GM23338 (cell line): ENCODE measurements around the gene NEIL3. TPM values are rescaled to one million over a fixed set of nuclear protein-coding genes. Genes with fewer than 3 reads are reported as not detected.

Experiments used
- ATAC-seq: fragments of 200-7000 bp; cut with Tn5 transposase; 3 replicates; pipeline ENCODE4 v1.9.1; 2020
- DNase-seq: peaks from one replicate; pipeline ENCODE4 v3.0.0-alpha.2; 2015; ENCODE audit warnings: low spot score
- H2AFZ ChIP-seq: fragments of 200-600 bp; sonication (generic); 2 replicates; pipeline ENCODE4 v1.8.0; 2016; ENCODE audit warnings: antibody characterized with exemption, mild to moderate bottlenecking, moderate library complexity
- H3F3A ChIP-seq: fragments of 200-600 bp; sonication (generic); replicated peaks from 2 replicates; pipeline ENCODE4 v1.8.0; 2017; ENCODE audit warnings: antibody characterized with exemption, mixed run types, low read depth
- H3K27ac ChIP-seq: fragments of 200-600 bp; sonication (generic); 2 replicates; pipeline ENCODE4 v1.6.1; 2016; ENCODE audit warnings: low read depth
- H3K27me3 ChIP-seq: fragments of 200-600 bp; sonication (generic); 2 replicates; pipeline ENCODE4 v1.8.0; 2016; ENCODE audit warnings: mild to moderate bottlenecking, mixed run types, moderate library complexity; ENCODE audit not compliant: insufficient read depth
- H3K36me3 ChIP-seq: fragments of 200-600 bp; sonication (generic); 2 replicates; pipeline ENCODE4 v1.8.0; 2016; ENCODE audit warnings: mild to moderate bottlenecking; ENCODE audit not compliant: insufficient read depth
- H3K4me1 ChIP-seq: fragments of 200-600 bp; sonication (generic); 2 replicates; pipeline ENCODE4 v1.8.0; 2016; ENCODE audit warnings: mild to moderate bottlenecking, moderate library complexity; ENCODE audit not compliant: insufficient read depth
- H3K4me2 ChIP-seq: fragments of 200-600 bp; sonication (generic); 2 replicates; pipeline ENCODE4 v1.7.1; 2017; ENCODE audit warnings: mixed run types
- H3K4me3 ChIP-seq: fragments of 200-600 bp; sonication (generic); 2 replicates; pipeline ENCODE4 v1.6.1; 2016; ENCODE audit warnings: mixed run types
- H3K79me2 ChIP-seq: fragments of 200-600 bp; sonication (generic); replicated peaks from 2 replicates; pipeline ENCODE4 v1.8.0; 2017; ENCODE audit warnings: mild to moderate bottlenecking; ENCODE audit not compliant: insufficient read depth
- H3K9me2 ChIP-seq: fragments of 200-600 bp; sonication (generic); 2 replicates; pipeline ENCODE4 v1.8.0; 2017; ENCODE audit not compliant: insufficient read depth
- H4K20me1 ChIP-seq: fragments of 200-600 bp; sonication (generic); replicated peaks from 2 replicates; pipeline ENCODE4 v1.8.0; 2017; ENCODE audit warnings: mild to moderate bottlenecking; ENCODE audit not compliant: insufficient read depth
- H3K27ac Mint-ChIP-seq: 2 replicates; pipeline ENCODE4 v1.8.0; 2020; ENCODE audit warnings: inconsistent platforms, mild to moderate bottlenecking, moderate library complexity, mixed read lengths
- H3K27me3 Mint-ChIP-seq: 3 replicates; pipeline ENCODE4 v1.8.0; 2022; ENCODE audit warnings: low read depth, mild to moderate bottlenecking, moderate library complexity, mixed read lengths, inconsistent platforms; ENCODE audit not compliant: insufficient read depth, poor library complexity
- H3K36me3 Mint-ChIP-seq: 3 replicates; pipeline ENCODE4 v1.8.0; 2021; ENCODE audit warnings: low read depth, mild to moderate bottlenecking, inconsistent platforms, moderate library complexity, mixed read lengths
- H3K4me1 Mint-ChIP-seq: 3 replicates; pipeline ENCODE4 v1.8.0; 2020; ENCODE audit warnings: mild to moderate bottlenecking, inconsistent platforms, mixed read lengths
- H3K4me3 Mint-ChIP-seq: 3 replicates; pipeline ENCODE4 v1.8.0; 2021; ENCODE audit warnings: moderate library complexity, mild to moderate bottlenecking, inconsistent platforms, mixed read lengths
- H3K9me3 Mint-ChIP-seq: 3 replicates; pipeline ENCODE4 v1.8.0; 2020; ENCODE audit warnings: moderate library complexity, mild to moderate bottlenecking, inconsistent platforms, mixed read lengths
- CREB1 ChIP-seq: fragments of 250-450 bp; sonication (Bioruptor Pico); IDR thresholded peaks from 2 replicates; pipeline ENCODE4 v1.5.0; 2020; ENCODE audit warnings: low read depth, mild to moderate bottlenecking, moderate library complexity
- CTCF ChIP-seq, 2 experiments: fragments of 200-600 bp in 1 of 2; sonication (generic) in 1 of 2; conservative IDR thresholded peaks; 2 replicates each; pipeline versions ENCODE4 v1.5.1 to v1.6.1; 2016 to 2017; ENCODE audit warnings: antibody characterized with exemption in 2 of 2, low read depth in 2 of 2, mild to moderate bottlenecking in 2 of 2, moderate library complexity in 1 of 2
- EZH2phosphoT487 ChIP-seq: fragments of 200-600 bp; sonication (generic); IDR thresholded peaks from one replicate; pipeline ENCODE4 v1.8.1; 2018; ENCODE audit warnings: antibody characterized with exemption; ENCODE audit not compliant: unreplicated experiment
- JUNB ChIP-seq: IDR thresholded peaks from one replicate; pipeline ENCODE4 v1.6.1; 2016; ENCODE audit warnings: antibody characterized with exemption; ENCODE audit not compliant: unreplicated experiment
- NANOG ChIP-seq: IDR thresholded peaks from 2 replicates; pipeline ENCODE4 v1.6.1; 2016; ENCODE audit warnings: antibody characterized with exemption, borderline replicate concordance
- POLR2AphosphoS5 ChIP-seq: IDR thresholded peaks from 2 replicates; pipeline ENCODE4 v1.6.1; 2016; ENCODE audit warnings: antibody characterized with exemption, low read depth
- REST ChIP-seq: IDR thresholded peaks from one replicate; pipeline ENCODE4 v1.6.1; 2018; ENCODE audit warnings: antibody characterized with exemption; ENCODE audit not compliant: unreplicated experiment
- STAT1 ChIP-seq: IDR thresholded peaks from one replicate; pipeline ENCODE4 v1.6.1; 2016; ENCODE audit warnings: antibody characterized with exemption; ENCODE audit not compliant: unreplicated experiment
- polyA plus RNA-seq: library from polyadenylated mRNA; unstranded; fragments of >200 nt; fragmentation: Nextera tagmentation; extraction: Ambion mirVana; gene quantifications from 2 replicates; pipeline ENCODE4 v1.2.1, GENCODE V29; 2016
- total RNA-seq: library from RNA; depleted of rRNA; stranded (reverse); fragments of >200 nt; shearing (Covaris generic); gene quantifications from 2 replicates; pipeline ENCODE4 v1.2.3, GENCODE V29; 2014

Gene NEIL3
- total and polyA plus RNA-seq, 2 experiments from 2014 or later: 11.8 to 15.4 TPM

- no peak for TF ChIP-seq CTCF (conservative IDR thresholded peaks at IDR 0.05; ENCODE audit: low read depth in 2 of 2)
Observed at GRCh38 chr4:177292171-177292570, 17.5 kb upstream of the NEIL3 start (continued).

GRCh38 chr4:177293208-177294033 is 16.3 kb upstream of the NEIL3 start:
- Histone ChIP-seq H3K27me3 (no peaks in the 10 kb centered on the region), H3K4me1 (peaks cover 11% of the 10 kb centered on the region; the same call in 1 of the 2 replicates), H3K79me2 (no peaks in the 10 kb centered on the region), H4K20me1 (no peaks in the 10 kb centered on the region), H3F3A (no peaks in the 10 kb centered on the region), H3K36me3 (no peaks in the 10 kb centered on the region), H3K4me3 (no peak overlapping the region), H3K9me2 (no peaks in the 10 kb centered on the region), H3K27ac (no peak overlapping the region), H3K4me2 (no peak overlapping the region), H2AFZ (peak overlapping the region; percentile 44)
- peaks cover 12% of the 10 kb centered on the region for H3K9me3 Mint-ChIP-seq
- no peak overlapping the region for H3K4me3 Mint-ChIP-seq
- no peak for ATAC-seq
- H3K27me3 Mint-ChIP-seq: peaks cover 2% of the 10 kb centered on the region
- peak overlapping the region; percentile 40; the same call in 1 of the 2 replicates for H3K27ac Mint-ChIP-seq
- H3K4me1 Mint-ChIP-seq: peaks cover 4% of the 10 kb centered on the region
- DNase-seq: no peak
- TF ChIP-seq CREB1 (CRISPR knock-in tag) (no peak), POLR2AphosphoS5 (no peak), STAT1 (no peak), CTCF (conservative IDR thresholded peaks at IDR 0.05; ENCODE audit: low read depth in 2 of 2) (no peak), NANOG (no peak)
- H3K36me3 Mint-ChIP-seq: peaks cover 12% of the 10 kb centered on the region; the same call in 2 of the 3 replicates

GRCh38 chr4:177297785-177298391 is 11.8 kb upstream of the NEIL3 start:
- no peaks in the 10 kb centered on the region for H3K79me2 ChIP-seq
- H3K4me3 Mint-ChIP-seq: no peak overlapping the region
- H3K9me2 ChIP-seq: no peaks in the 10 kb centered on the region
- DNase-seq (no peak), ATAC-seq (no peak)
- peaks cover 2% of the 10 kb centered on the region for H3K27me3 Mint-ChIP-seq
- H3K27me3 ChIP-seq: no peaks in the 10 kb centered on the region
- no peak overlapping the region for H3K4me3 ChIP-seq
- no peak overlapping the region for H3K27ac Mint-ChIP-seq
- peaks cover 12% of the 10 kb centered on the region for H3K9me3 Mint-ChIP-seq
- H3K4me2 ChIP-seq: no peak overlapping the region
- peaks cover 11% of the 10 kb centered on the region; the same call in 1 of the 2 replicates for H3K4me1 ChIP-seq
- no peak overlapping the region for H2AFZ ChIP-seq
- H3K4me1 Mint-ChIP-seq: peaks cover 4% of the 10 kb centered on the region; the same call in 2 of the 3 replicates
- no peaks in the 10 kb centered on the region for H3K36me3 ChIP-seq
- no peaks in the 10 kb centered on the region for H4K20me1 ChIP-seq
- peaks cover 12% of the 10 kb centered on the region; the same call in 2 of the 3 replicates for H3K36me3 Mint-ChIP-seq
- H3F3A ChIP-seq: no peaks in the 10 kb centered on the region
- no peak overlapping the region for H3K27ac ChIP-seq
- no peak for TF ChIP-seq CTCF (conservative IDR thresholded peaks at IDR 0.05; ENCODE audit: low read depth in 2 of 2)
- no peak for TF ChIP-seq EZH2phosphoT487
- TF ChIP-seq REST: no peak
- TF ChIP-seq JUNB: no peak
